ENCODE results near the gene IER5. TPM values are rescaled to one million over a fixed set of nuclear protein-coding genes. Genes with fewer than 3 reads are reported as not detected.
A peak's percentile ranks its signal among the peaks of the same experiment; 100 is the strongest.

Gene IER5
- total RNA-seq, 5 donors from 2014 or later (not counting 1 experiment from before 2014, with no cell fraction given) = 26.6 to 85.5 (median 32.2) TPM

DNA sequence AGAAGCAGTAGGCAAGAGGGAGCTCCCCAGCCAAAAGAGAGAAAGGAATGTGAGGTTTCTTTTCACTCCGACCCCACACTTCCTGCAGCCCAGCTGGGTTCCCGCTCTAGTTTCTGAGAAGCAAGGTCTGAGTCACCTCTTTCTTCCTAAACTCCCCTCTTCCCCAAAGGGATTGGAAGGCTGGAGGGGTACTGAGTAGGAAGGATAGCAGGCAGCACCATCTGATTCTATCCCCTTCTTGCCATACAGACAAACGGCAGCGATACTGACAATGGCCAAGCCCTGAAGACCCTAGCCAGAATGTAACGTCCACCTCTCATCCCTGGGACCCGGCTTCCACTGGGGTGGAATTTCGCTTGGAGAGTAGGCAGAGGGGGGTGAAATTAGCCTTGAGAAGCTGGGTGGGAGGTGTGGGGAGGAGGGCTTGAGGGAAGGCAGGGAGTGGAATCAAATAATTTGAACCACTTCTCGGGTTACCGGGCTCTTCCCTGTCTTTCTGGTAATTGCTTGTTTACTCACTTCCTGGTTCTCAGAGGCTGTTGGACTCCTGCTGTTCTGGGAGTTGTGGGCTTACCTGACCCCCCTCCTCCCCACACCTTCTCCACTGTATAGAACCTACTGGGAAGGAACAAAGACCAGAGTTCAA is 13.2 kb downstream of the IER5 start:
- DNase-seq (no peak), ATAC-seq (replicated peaks in 1 of 4) (no peak)
- Histone ChIP-seq H3K27ac (ENCODE audit: low read length) (no peak overlapping the region), H3K4me3 (ENCODE audit: control insufficient read depth in 1 of 2, extremely low read depth in 1 of 2, low read length in 1 of 2) (no peak overlapping the region), H3K9me3 (no peaks in the 10 kb centered on the region), H3K27me3 (replicated peaks in 1 of 2; ENCODE audit: control insufficient read depth in 2 of 2, extremely low read depth in 1 of 2, insufficient read depth in 2 of 2, low read length in 1 of 2) (no peaks in the 10 kb centered on the region), H3K36me3 (ENCODE audit: control insufficient read depth in 2 of 2, extremely low read depth in 1 of 2, insufficient read depth in 1 of 2, low read length in 1 of 2) (no peaks in the 10 kb centered on the region), H3K4me1 (ENCODE audit: control insufficient read depth in 1 of 2, extremely low read depth in 1 of 2, insufficient read depth in 2 of 2, low read length in 2 of 2) (peaks cover 38 to 49% of the 10 kb centered on the region in 2 experiments)
- no peaks in the 10 kb centered on the region for H3K27me3 Mint-ChIP-seq
- H3K9me3 Mint-ChIP-seq = no peaks in the 10 kb centered on the region
- ChIA-PET POLR2A (interaction anchor here in 1 of 2 donors (1.5 kb wide), 1 partner anchor 9 kb away, joined by 3 read pairs; no protein-coding TSS in a partner anchor), CTCF (interaction anchor here in 1 of 2 donors (0.6 to 1.0 kb wide), 2 partner anchors 40 to 893 kb away, joined by 3 to 4 read pairs; no protein-coding TSS in a partner anchor)
- no peaks in the 10 kb centered on the region for H3K36me3 Mint-ChIP-seq
- peak overlapping the region; percentile 34 to 49 for H3K27ac Mint-ChIP-seq
- H3K4me3 Mint-ChIP-seq = no peak overlapping the region
- WGBS (ENCODE audit: insufficient coverage) = 97% methylated on average over 5 of the region's 9 CpGs
- peaks cover 68 to 76% (median 70%) of the 10 kb centered on the region in 3 donors for H3K4me1 Mint-ChIP-seq

- Mint-ChIP-seq H3K4me3 (no peak overlapping the region), H3K4me1 (peaks cover 71 to 78% (median 72%) of the 10 kb centered on the region in 3 donors), H3K27ac (peak overlapping the region; percentile 20 to 53), H3K9me3 (no peaks in the 10 kb centered on the region), H3K36me3 (no peaks in the 10 kb centered on the region), H3K27me3 (peaks cover 0 to 2% of the 10 kb centered on the region in 2 donors)
- Histone ChIP-seq H3K36me3 (ENCODE audit: control insufficient read depth in 2 of 2, extremely low read depth in 1 of 2, insufficient read depth in 1 of 2, low read length in 1 of 2) (no peaks in the 10 kb centered on the region), H3K4me1 (ENCODE audit: control insufficient read depth in 1 of 2, extremely low read depth in 1 of 2, insufficient read depth in 2 of 2, low read length in 2 of 2) (peaks cover 38 to 49% of the 10 kb centered on the region in 2 experiments), H3K4me3 (ENCODE audit: control insufficient read depth in 1 of 2, extremely low read depth in 1 of 2, low read length in 1 of 2) (no peak overlapping the region), H3K27ac (ENCODE audit: low read length) (no peak overlapping the region), H3K27me3 (replicated peaks in 1 of 2; ENCODE audit: control insufficient read depth in 2 of 2, extremely low read depth in 1 of 2, insufficient read depth in 2 of 2, low read length in 1 of 2) (peaks cover 0 to 1% of the 10 kb centered on the region in 2 experiments), H3K9me3 (no peaks in the 10 kb centered on the region)
- CTCF ChIA-PET = interaction anchor here (0.6 to 1.7 kb wide), 6 partner anchors 11 to 602 kb away, joined by 3 to 9 read pairs (median 4); no protein-coding TSS in a partner anchor
- DNase-seq (no peak), ATAC-seq (replicated peaks in 1 of 4) (no peak)
- POLR2A ChIA-PET = interaction anchor here (1.0 to 5.7 kb wide), 2 partner anchors 11 to 12 kb away, joined by 5 to 147 read pairs; partner anchors contain the start of gene IER5 (in 1 of the 2)
Measured at GRCh38 chr1:181102841-181103240, 14.3 kb downstream of the IER5 start.

- peaks cover 0 to 2% of the 10 kb centered on the region in 2 donors for H3K27me3 Mint-ChIP-seq
- H3K27me3 ChIP-seq (replicated peaks in 1 of 2; ENCODE audit: control insufficient read depth in 2 of 2, extremely low read depth in 1 of 2, insufficient read depth in 2 of 2, low read length in 1 of 2) = peaks cover 0 to 5% of the 10 kb centered on the region in 2 experiments
- no peak overlapping the region for H3K27ac ChIP-seq (ENCODE audit: low read length)
- H3K27ac Mint-ChIP-seq = peak overlapping the region; percentile 20 to 85
- peaks cover 69 to 75% (median 72%) of the 10 kb centered on the region in 3 donors for H3K4me1 Mint-ChIP-seq
- H3K4me3 ChIP-seq (ENCODE audit: control insufficient read depth in 1 of 2, extremely low read depth in 1 of 2, low read length in 1 of 2) = no peak overlapping the region
- H3K4me1 ChIP-seq (ENCODE audit: control insufficient read depth in 1 of 2, extremely low read depth in 1 of 2, insufficient read depth in 2 of 2, low read length in 2 of 2) = peaks cover 38 to 49% of the 10 kb centered on the region in 2 experiments
- H3K9me3 ChIP-seq = no peaks in the 10 kb centered on the region
- WGBS (ENCODE audit: insufficient coverage) = no CpG with 5 or more reads among the region's 7 CpGs
- DNase-seq (no peak), ATAC-seq (replicated peaks in 1 of 4) (no peak)
- H3K4me3 Mint-ChIP-seq = peak overlapping the region in 1 of 3 donors; percentile 77
- no peaks in the 10 kb centered on the region for H3K9me3 Mint-ChIP-seq
- no peaks in the 10 kb centered on the region for H3K36me3 ChIP-seq (ENCODE audit: control insufficient read depth in 2 of 2, extremely low read depth in 1 of 2, insufficient read depth in 1 of 2, low read length in 1 of 2)
- no peaks in the 10 kb centered on the region for H3K36me3 Mint-ChIP-seq
- CTCF ChIA-PET = interaction anchor here (0.6 to 1.7 kb wide), 5 partner anchors 13 to 602 kb away, joined by 3 to 9 read pairs (median 5); no protein-coding TSS in a partner anchor
- POLR2A ChIA-PET = interaction anchor here (1.0 to 5.7 kb wide), 2 partner anchors 11 to 12 kb away, joined by 5 to 147 read pairs; partner anchors contain the start of gene IER5 (in 1 of the 2)
Measured at GRCh38 chr1:181103399-181103798, 14.9 kb downstream of the IER5 start.

DNA sequence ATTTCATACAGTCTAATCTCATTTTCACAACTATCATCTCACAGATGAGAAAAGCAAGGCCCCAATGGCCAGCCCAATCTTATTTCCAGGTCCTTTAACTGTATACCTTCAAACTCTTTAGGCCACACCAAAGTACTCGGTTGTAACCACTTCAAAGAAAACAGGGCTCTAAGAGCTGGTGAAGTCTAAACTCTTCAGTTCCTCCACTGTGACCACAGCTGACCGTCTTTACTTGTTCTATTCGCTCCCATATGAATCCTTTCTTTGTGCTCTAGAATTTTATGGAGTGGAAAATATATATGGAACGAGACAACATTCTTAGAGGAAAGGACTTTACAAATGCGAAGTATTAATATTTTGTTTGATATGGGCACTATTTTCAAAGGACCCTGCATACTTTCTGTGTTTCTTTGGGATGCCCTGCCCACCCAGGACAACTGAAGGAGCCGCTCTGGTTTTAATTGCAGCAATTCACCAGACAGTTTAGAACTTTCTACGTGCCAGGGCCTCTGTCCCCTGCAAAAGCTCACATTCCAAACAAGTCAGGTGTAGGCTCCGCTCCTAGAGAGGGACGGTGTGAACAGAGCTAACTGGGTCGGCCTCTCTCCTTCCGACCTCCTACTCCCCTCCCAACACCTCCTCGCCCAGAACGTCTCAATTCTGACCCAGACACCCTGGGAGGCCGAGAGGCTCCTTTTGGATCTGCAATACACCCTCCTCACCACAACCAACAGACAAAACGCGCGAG is 15.7 kb downstream of the IER5 start:
- Mint-ChIP-seq H3K27me3 (peaks cover 0 to 3% of the 10 kb centered on the region in 2 donors), H3K4me3 (peak overlapping the region; percentile 77 to 83 (median 78)), H3K4me1 (peaks cover 67 to 71% (median 70%) of the 10 kb centered on the region in 3 donors), H3K27ac (peak overlapping the region; percentile 85 to 89), H3K9me3 (no peaks in the 10 kb centered on the region), H3K36me3 (no peaks in the 10 kb centered on the region)
- Histone ChIP-seq H3K27me3 (replicated peaks in 1 of 2; ENCODE audit: control insufficient read depth in 2 of 2, extremely low read depth in 1 of 2, insufficient read depth in 2 of 2, low read length in 1 of 2) (peaks cover 0 to 8% of the 10 kb centered on the region in 2 experiments), H3K9me3 (no peaks in the 10 kb centered on the region), H3K4me3 (ENCODE audit: control insufficient read depth in 1 of 2, extremely low read depth in 1 of 2, low read length in 1 of 2) (peak overlapping the region; percentile 58 to 83), H3K36me3 (ENCODE audit: control insufficient read depth in 2 of 2, extremely low read depth in 1 of 2, insufficient read depth in 1 of 2, low read length in 1 of 2) (no peaks in the 10 kb centered on the region), H3K4me1 (ENCODE audit: control insufficient read depth in 1 of 2, extremely low read depth in 1 of 2, insufficient read depth in 2 of 2, low read length in 2 of 2) (peaks cover 37 to 51% of the 10 kb centered on the region in 2 experiments), H3K27ac (ENCODE audit: low read length) (peak overlapping the region; percentile 87)
- 18% methylated on average over 5 of the region's 17 CpGs for WGBS (ENCODE audit: insufficient coverage)
- CTCF ChIA-PET = interaction anchor here (0.6 to 2.1 kb wide), 9 partner anchors 11 to 602 kb away, joined by 3 to 33 read pairs (median 5); partner anchors contain the start of gene ACBD6 (in 1 of the 2)
- ATAC-seq (replicated peaks in 1 of 4) = peak in 2 of 4 experiments; percentile 37 to 41
- POLR2A ChIA-PET = interaction anchor here (0.5 to 5.7 kb wide), 6 partner anchors 8 to 82 kb away, joined by 3 to 147 read pairs (median 11); partner anchors contain the start of genes IER5 (in 1 of the 2), MR1 (in 1 of the 2) and STX6 (in 1 of the 2)
- DNase-seq = peak in 2 of 35 experiments; percentile 24 to 30

DNA sequence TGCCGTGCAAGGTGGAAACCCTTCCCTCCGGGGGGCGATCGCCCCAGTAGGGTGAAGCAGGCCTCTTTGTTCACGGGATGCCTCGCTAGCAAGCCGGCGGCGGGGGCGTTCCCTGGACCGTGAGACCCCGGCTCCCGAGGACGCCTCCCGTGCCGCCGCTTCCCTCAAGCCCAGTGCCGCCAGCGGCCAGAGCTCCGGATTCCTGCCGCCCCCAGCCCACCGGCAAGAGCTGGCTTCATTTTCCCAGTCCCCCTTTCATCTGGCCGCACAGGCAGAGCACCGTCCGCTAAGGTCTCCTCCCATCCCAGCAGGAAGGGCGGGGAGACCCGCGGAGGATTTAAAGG is 16.3 kb downstream of the IER5 start:
- Mint-ChIP-seq H3K4me1 (peaks cover 61 to 65% (median 64%) of the 10 kb centered on the region in 3 donors), H3K9me3 (no peaks in the 10 kb centered on the region)
- POLR2A ChIA-PET = interaction anchor here (0.6 to 5.7 kb wide), 9 partner anchors 10 to 1139 kb away, joined by 3 to 147 read pairs (median 7); partner anchors contain the start of genes IER5 (in 1 of the 2), MR1 (in 1 of the 2) and STX6 (in 1 of the 2)

More for the DNA sequence above, 16.3 kb downstream of the IER5 start:
- Histone ChIP-seq H3K9me3 (no peaks in the 10 kb centered on the region), H3K27me3 (replicated peaks in 1 of 2; ENCODE audit: control insufficient read depth in 2 of 2, extremely low read depth in 1 of 2, insufficient read depth in 2 of 2, low read length in 1 of 2) (peaks cover 0 to 8% of the 10 kb centered on the region in 2 experiments), H3K4me3 (ENCODE audit: control insufficient read depth in 1 of 2, extremely low read depth in 1 of 2, low read length in 1 of 2) (peak overlapping the region; percentile 58 to 83), H3K27ac (ENCODE audit: low read length) (peak overlapping the region; percentile 87), H3K36me3 (ENCODE audit: control insufficient read depth in 2 of 2, extremely low read depth in 1 of 2, insufficient read depth in 1 of 2, low read length in 1 of 2) (no peaks in the 10 kb centered on the region), H3K4me1 (ENCODE audit: control insufficient read depth in 1 of 2, extremely low read depth in 1 of 2, insufficient read depth in 2 of 2, low read length in 2 of 2) (peaks cover 31 to 46% of the 10 kb centered on the region in 2 experiments)
- under 1% methylated on average over 25 of the region's 28 CpGs for WGBS (ENCODE audit: insufficient coverage)
- ATAC-seq (replicated peaks in 1 of 4) (peak in 2 of 4 experiments; percentile 26 to 34), DNase-seq (peak in 29 of 35 experiments; percentile 12 to 64 (median 32))
- peaks cover 0 to 5% of the 10 kb centered on the region in 2 donors for H3K27me3 Mint-ChIP-seq
- H3K4me3 Mint-ChIP-seq = peak overlapping the region; percentile 77 to 83 (median 78)
- CTCF ChIA-PET = interaction anchor here (0.6 to 2.1 kb wide), 15 partner anchors 9 to 603 kb away, joined by 3 to 33 read pairs (median 5); partner anchors contain the start of genes ACBD6 (in 1 of the 2) and MR1 (in 1 of the 2)
- H3K27ac Mint-ChIP-seq = peak overlapping the region; percentile 85 to 89
- H3K36me3 Mint-ChIP-seq = no peaks in the 10 kb centered on the region
